K562 (cell line): ENCODE results near the gene BIRC5. TPM values are rescaled to one million over a fixed set of nuclear protein-coding genes. Genes with fewer than 3 reads are reported as not detected.

ENCODE experiments used
- ATAC-seq: fragments of 200-7000 bp; cut with Tn5 transposase; 3 replicates; pipeline ENCODE4 v1.9.1; 2020; ENCODE audit warnings: moderate library complexity
- BruUV-seq: library from RNA; stranded (reverse); fragments of 400-500 nt; replicated peaks from 2 replicates; lab custom pipeline; 2021; lab: Mats Ljungman, UMichigan
- CTCF ChIA-PET: fragments of 300-600 bp; formaldehyde crosslinking; extraction: SDS; loops from one replicate; lab custom pipeline; 2021; ENCODE audit warnings: low intra/inter-chr PET ratio; lab: Yijun Ruan, JAX
- POLR2A ChIA-PET: fragments of 300-600, 350-650 bp; sonication (Branson Sonifier 250); formaldehyde crosslinking; extraction: SDS; loops from one replicate; lab custom pipeline; 2021; ENCODE audit warnings: antibody characterized with exemption, inconsistent platforms; lab: Yijun Ruan, JAX
- DNase-seq, 4 experiments: peaks; one replicate each; pipeline versions ENCODE4 v3.0.0 to v3.0.0-alpha.2; 2011 to 2018; ENCODE audit warnings: low spot score in 3 of 4, mixed read lengths in 3 of 4; ENCODE audit errors: extremely low read depth in 1 of 4
- FAIRE-seq: peaks from 2 replicates; lab custom pipeline; 2011; peaks lifted over from hg19 to GRCh38; lab: Jason Lieb, UNC
- H2AFZ ChIP-seq: 2 replicates; pipeline ENCODE4 v1.6.0; 2011; ENCODE audit warnings: low read depth, low read length, control low read depth, inconsistent platforms
- H3K27ac ChIP-seq: fragments of 200-600 bp; 3 replicates; pipeline ENCODE4 v1.8.0; 2011; ENCODE audit warnings: low read depth, mild to moderate bottlenecking, control low read depth, inconsistent platforms, low read length, moderate library complexity, mixed read lengths; ENCODE audit errors: extremely low read depth
- H3K27me3 ChIP-seq, 2 experiments: fragments of 300-600 bp in 1 of 2; 2 replicates in 1 of 2; 3 replicates in 1 of 2; pipeline versions ENCODE4 v1.6.0 to v1.8.0; 2011; ENCODE audit warnings: inconsistent platforms in 2 of 2, low read length in 2 of 2, mild to moderate bottlenecking in 1 of 2, mixed read lengths in 1 of 2, moderate library complexity in 1 of 2; ENCODE audit not compliant: control insufficient read depth in 2 of 2, insufficient read depth in 2 of 2
- H3K36me3 ChIP-seq: fragments of 300-600 bp; 3 replicates; pipeline ENCODE4 v1.8.0; 2011; ENCODE audit warnings: mild to moderate bottlenecking, low read length, inconsistent platforms; ENCODE audit not compliant: control insufficient read depth, insufficient read depth
- H3K4me1 ChIP-seq, 2 experiments: fragments of 200-600 bp in 1 of 2; replicated peaks in 1 of 2; 2 replicates in 1 of 2; 3 replicates in 1 of 2; pipeline versions ENCODE4 v1.5.1 to v1.8.0; 2011; ENCODE audit warnings: inconsistent platforms in 2 of 2, low read length in 2 of 2, mild to moderate bottlenecking in 1 of 2, mixed read lengths in 1 of 2, moderate library complexity in 1 of 2; ENCODE audit not compliant: control insufficient read depth in 2 of 2, insufficient read depth in 2 of 2
- H3K4me2 ChIP-seq: 2 replicates; pipeline ENCODE4 v1.6.1; 2011; ENCODE audit warnings: low read length, control low read depth, inconsistent platforms, mixed read lengths; ENCODE audit not compliant: insufficient read depth
- H3K4me3 ChIP-seq: fragments of 200-600 bp; sonication (generic), shearing (Covaris generic); 2 replicates; pipeline ENCODE4 v1.5.1; 2016; ENCODE audit warnings: control low read depth, inconsistent platforms
- H3K79me2 ChIP-seq: fragments of 200-600 bp; 3 replicates; pipeline ENCODE4 v1.8.0; 2011; ENCODE audit warnings: low read length, inconsistent platforms; ENCODE audit not compliant: control insufficient read depth, insufficient read depth
- H3K9ac ChIP-seq, 2 experiments: 2 replicates each; pipeline versions ENCODE4 v1.6.0 to v1.6.1; 2011; ENCODE audit warnings: low read depth in 2 of 2, low read length in 2 of 2, control low read depth in 1 of 2, inconsistent platforms in 1 of 2, mild to moderate bottlenecking in 1 of 2, mixed read lengths in 1 of 2; ENCODE audit not compliant: insufficient read depth in 1 of 2
- H3K9me1 ChIP-seq: one replicate; pipeline ENCODE4 v1.6.0; 2011; ENCODE audit warnings: inconsistent platforms, mild to moderate bottlenecking, low read length, moderate library complexity; ENCODE audit not compliant: control insufficient read depth, insufficient read depth
- H3K9me3 ChIP-seq: replicated peaks from 2 replicates; pipeline ENCODE4 v1.5.1; 2011; ENCODE audit warnings: low read depth, low read length, inconsistent platforms; ENCODE audit not compliant: control insufficient read depth, insufficient read depth
- H4K20me1 ChIP-seq: replicated peaks from 2 replicates; pipeline ENCODE4 v1.6.1; 2011; ENCODE audit warnings: low read length, inconsistent platforms, mixed read lengths; ENCODE audit not compliant: control insufficient read depth, insufficient read depth
- BRF1 ChIP-seq: IDR thresholded peaks from 3 replicates; pipeline ENCODE4 v1.6.1; 2011; ENCODE audit warnings: borderline replicate concordance, mild to moderate bottlenecking; ENCODE audit not compliant: insufficient read length; ENCODE audit errors: extremely low read depth
- EGR1 ChIP-seq: fragments of 450-650 bp; conservative IDR thresholded peaks from 2 replicates; pipeline ENCODE4 v1.6.1; 2017; ENCODE audit warnings: mild to moderate bottlenecking
- KDM1A ChIP-seq, 2 experiments: fragments of 450-650 bp; IDR thresholded peaks; 2 replicates each; pipeline ENCODE4 v1.6.1; 2016; ENCODE audit warnings: mild to moderate bottlenecking in 2 of 2
- MAFF ChIP-seq: IDR thresholded peaks from 2 replicates; pipeline ENCODE4 v1.6.1; 2012; ENCODE audit warnings: low read length, improper control_type of control experiment
- OTX1 ChIP-seq: fragments of 450-650 bp; formaldehyde crosslinking; IDR thresholded peaks from 2 replicates; pipeline ENCODE4 v1.4.0; 2022; ENCODE audit warnings: mild to moderate bottlenecking
- ZNF316 ChIP-seq: fragments of 450-650 bp; IDR thresholded peaks from 2 replicates; pipeline ENCODE4 v1.6.1; 2016
- WGBS: fragments of 100-300 bp; shearing (Covaris generic); methylation state at CpG from one replicate; pipeline ENCODE4 v1.1.6; 2016; ENCODE audit warnings: low coverage, mixed read lengths; ENCODE audit not compliant: insufficient coverage; ENCODE audit errors: missing lambda C conversion rate; 5-methylcytosine and 5-hydroxymethylcytosine counted together
- in situ Hi-C: fragments of 300-500 bp; cut with MboI; formaldehyde crosslinking; loops from 4 replicates; pipeline ENCODE4 v1.15.0; 2018; ENCODE audit warnings: inconsistent platforms, mixed read lengths
- intact Hi-C: fragments of 100-400 bp; cut with micrococcal nuclease; formaldehyde crosslinking; loops from 2 replicates; pipeline ENCODE4 v1.14.2; 2022
- polyA plus RNA-seq, 8 experiments: library from polyadenylated mRNA; depleted of rRNA in 4 of 8; stranded (reverse) in 5 of 8; unstranded in 3 of 8; fragments of >200 nt; fragmentation: Nextera tagmentation in 2 of 8; fragmentation: Illumina TruSeq in 1 of 8; extraction: Ambion mirVana in 2 of 8; extraction: Trizol in 1 of 8; gene quantifications; 2 replicates each; pipeline versions ENCODE4 v1.2.1 to v1.2.3, GENCODE V29; 2011 to 2014; ENCODE audit warnings: inconsistent platforms in 1 of 8, missing spikeins in 1 of 8
- total RNA-seq, 7 experiments: library from RNA; depleted of rRNA in 6 of 7; stranded (reverse); fragments of >200 nt in 6 of 7; fragmentation: Illumina TruSeq in 2 of 7; extraction: Trizol in 2 of 7; gene quantifications; 2 replicates each; pipeline versions ENCODE4 v1.2.1 to v1.2.3, GENCODE V29; 2011 to 2021; ENCODE audit warnings: low replicate concordance in 1 of 7
- TF ChIP-seq, protein P1 (sequence below): IDR thresholded peaks from 3 replicates; pipeline ENCODE4 v1.6.1; 2011; ENCODE audit warnings: borderline replicate concordance, mild to moderate bottlenecking, moderate library complexity; ENCODE audit not compliant: insufficient read length; ENCODE audit errors: extremely low read depth
- TF ChIP-seq, protein P2 (sequence below): fragments of 450-650 bp; IDR thresholded peaks from 2 replicates; pipeline ENCODE4 v1.6.1; 2016; ENCODE audit warnings: low read depth
- TF ChIP-seq, protein P3 (sequence below): fragments of 250-450 bp; sonication (Bioruptor Pico); IDR thresholded peaks from 2 replicates; pipeline ENCODE4 v1.4.0; 2020; ENCODE audit warnings: mild to moderate bottlenecking, moderate library complexity, borderline replicate concordance

Gene BIRC5
- total and polyA plus RNA-seq, 9 of the 15 experiments (the other 6 are each of a cell fraction or from before 2014, with no cell fraction given): 64.4 to 140 (median 101) TPM

DNA sequence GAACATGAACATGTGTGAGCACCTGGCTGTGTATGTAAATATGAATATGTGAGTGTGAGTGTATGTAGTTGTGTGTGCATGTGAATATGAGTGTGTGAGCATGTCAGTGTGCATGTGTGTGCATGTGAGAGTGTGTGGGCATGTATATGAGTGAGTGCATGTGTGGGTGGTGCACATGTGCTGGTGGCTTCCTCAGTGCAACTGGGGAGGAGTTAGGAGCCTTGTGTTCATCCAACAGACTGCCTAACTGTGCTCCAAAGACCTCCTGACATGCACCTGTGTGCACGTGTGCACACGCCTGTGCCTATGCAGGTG lies 18.8 kb downstream of the BIRC5 start:
- ChIA-PET CTCF (no interaction called here), POLR2A (interaction anchor here (1.6 kb wide), 1 partner anchor 14 kb away, joined by 3 read pairs; no protein-coding TSS in a partner anchor)
- peak; percentile 45; the same call in 1 of the 2 replicates for TF ChIP-seq EGR1
- TF ChIP-seq BRF1: no peak
- no peak for TF ChIP-seq MAFF
- TF ChIP-seq OTX1 (CRISPR knock-in tag): no peak
- TF ChIP-seq, protein P1, sequence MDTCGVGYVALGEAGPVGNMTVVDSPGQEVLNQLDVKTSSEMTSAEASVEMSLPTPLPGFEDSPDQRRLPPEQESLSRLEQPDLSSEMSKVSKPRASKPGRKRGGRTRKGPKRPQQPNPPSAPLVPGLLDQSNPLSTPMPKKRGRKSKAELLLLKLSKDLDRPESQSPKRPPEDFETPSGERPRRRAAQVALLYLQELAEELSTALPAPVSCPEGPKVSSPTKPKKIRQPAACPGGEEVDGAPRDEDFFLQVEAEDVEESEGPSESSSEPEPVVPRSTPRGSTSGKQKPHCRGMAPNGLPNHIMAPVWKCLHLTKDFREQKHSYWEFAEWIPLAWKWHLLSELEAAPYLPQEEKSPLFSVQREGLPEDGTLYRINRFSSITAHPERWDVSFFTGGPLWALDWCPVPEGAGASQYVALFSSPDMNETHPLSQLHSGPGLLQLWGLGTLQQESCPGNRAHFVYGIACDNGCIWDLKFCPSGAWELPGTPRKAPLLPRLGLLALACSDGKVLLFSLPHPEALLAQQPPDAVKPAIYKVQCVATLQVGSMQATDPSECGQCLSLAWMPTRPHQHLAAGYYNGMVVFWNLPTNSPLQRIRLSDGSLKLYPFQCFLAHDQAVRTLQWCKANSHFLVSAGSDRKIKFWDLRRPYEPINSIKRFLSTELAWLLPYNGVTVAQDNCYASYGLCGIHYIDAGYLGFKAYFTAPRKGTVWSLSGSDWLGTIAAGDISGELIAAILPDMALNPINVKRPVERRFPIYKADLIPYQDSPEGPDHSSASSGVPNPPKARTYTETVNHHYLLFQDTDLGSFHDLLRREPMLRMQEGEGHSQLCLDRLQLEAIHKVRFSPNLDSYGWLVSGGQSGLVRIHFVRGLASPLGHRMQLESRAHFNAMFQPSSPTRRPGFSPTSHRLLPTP: no peak
- TF ChIP-seq, protein P2, sequence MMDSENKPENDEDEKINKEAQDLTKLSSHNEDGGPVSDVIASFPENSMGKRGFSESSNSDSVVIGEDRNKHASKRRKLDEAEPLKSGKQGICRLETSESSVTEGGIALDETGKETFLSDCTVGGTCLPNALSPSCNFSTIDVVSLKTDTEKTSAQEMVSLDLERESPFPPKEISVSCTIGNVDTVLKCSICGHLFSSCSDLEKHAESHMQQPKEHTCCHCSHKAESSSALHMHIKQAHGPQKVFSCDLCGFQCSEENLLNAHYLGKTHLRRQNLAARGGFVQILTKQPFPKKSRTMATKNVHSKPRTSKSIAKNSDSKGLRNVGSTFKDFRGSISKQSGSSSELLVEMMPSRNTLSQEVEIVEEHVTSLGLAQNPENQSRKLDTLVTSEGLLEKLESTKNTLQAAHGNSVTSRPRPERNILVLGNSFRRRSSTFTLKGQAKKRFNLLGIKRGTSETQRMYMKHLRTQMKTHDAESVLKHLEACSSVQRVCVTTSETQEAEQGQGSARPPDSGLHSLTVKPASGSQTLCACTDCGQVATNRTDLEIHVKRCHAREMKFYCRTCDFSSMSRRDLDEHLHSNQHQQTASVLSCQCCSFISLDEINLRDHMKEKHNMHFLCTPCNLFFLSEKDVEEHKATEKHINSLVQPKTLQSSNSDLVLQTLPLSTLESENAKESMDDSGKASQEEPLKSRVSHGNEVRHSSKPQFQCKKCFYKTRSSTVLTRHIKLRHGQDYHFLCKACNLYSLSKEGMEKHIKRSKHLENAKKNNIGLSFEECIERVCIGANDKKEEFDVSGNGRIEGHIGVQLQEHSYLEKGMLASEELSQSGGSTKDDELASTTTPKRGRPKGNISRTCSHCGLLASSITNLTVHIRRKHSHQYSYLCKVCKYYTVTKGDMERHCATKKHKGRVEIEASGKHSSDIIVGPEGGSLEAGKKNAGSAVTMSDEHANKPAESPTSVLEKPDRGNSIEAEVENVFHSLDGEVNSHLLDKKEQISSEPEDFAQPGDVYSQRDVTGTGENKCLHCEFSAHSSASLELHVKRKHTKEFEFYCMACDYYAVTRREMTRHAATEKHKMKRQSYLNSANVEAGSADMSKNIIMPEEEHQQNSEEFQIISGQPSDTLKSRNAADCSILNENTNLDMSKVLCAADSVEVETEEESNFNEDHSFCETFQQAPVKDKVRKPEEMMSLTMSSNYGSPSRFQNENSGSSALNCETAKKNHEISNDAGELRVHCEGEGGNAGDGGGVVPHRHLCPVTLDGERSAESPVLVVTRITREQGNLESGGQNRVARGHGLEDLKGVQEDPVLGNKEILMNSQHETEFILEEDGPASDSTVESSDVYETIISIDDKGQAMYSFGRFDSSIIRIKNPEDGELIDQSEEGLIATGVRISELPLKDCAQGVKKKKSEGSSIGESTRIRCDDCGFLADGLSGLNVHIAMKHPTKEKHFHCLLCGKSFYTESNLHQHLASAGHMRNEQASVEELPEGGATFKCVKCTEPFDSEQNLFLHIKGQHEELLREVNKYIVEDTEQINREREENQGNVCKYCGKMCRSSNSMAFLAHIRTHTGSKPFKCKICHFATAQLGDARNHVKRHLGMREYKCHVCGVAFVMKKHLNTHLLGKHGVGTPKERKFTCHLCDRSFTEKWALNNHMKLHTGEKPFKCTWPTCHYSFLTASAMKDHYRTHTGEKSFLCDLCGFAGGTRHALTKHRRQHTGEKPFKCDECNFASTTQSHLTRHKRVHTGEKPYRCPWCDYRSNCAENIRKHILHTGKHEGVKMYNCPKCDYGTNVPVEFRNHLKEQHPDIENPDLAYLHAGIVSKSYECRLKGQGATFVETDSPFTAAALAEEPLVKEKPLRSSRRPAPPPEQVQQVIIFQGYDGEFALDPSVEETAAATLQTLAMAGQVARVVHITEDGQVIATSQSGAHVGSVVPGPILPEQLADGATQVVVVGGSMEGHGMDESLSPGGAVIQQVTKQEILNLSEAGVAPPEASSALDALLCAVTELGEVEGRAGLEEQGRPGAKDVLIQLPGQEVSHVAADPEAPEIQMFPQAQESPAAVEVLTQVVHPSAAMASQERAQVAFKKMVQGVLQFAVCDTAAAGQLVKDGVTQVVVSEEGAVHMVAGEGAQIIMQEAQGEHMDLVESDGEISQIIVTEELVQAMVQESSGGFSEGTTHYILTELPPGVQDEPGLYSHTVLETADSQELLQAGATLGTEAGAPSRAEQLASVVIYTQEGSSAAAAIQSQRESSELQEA: no peak
- TF ChIP-seq, protein P3, sequence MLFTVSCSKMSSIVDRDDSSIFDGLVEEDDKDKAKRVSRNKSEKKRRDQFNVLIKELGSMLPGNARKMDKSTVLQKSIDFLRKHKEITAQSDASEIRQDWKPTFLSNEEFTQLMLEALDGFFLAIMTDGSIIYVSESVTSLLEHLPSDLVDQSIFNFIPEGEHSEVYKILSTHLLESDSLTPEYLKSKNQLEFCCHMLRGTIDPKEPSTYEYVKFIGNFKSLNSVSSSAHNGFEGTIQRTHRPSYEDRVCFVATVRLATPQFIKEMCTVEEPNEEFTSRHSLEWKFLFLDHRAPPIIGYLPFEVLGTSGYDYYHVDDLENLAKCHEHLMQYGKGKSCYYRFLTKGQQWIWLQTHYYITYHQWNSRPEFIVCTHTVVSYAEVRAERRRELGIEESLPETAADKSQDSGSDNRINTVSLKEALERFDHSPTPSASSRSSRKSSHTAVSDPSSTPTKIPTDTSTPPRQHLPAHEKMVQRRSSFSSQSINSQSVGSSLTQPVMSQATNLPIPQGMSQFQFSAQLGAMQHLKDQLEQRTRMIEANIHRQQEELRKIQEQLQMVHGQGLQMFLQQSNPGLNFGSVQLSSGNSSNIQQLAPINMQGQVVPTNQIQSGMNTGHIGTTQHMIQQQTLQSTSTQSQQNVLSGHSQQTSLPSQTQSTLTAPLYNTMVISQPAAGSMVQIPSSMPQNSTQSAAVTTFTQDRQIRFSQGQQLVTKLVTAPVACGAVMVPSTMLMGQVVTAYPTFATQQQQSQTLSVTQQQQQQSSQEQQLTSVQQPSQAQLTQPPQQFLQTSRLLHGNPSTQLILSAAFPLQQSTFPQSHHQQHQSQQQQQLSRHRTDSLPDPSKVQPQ (CRISPR knock-in tag): no peak
- no peak for TF ChIP-seq ZNF316
- 0 out of 4 replicates have a peak, but pooled peaks of 1 of the 2 experiments have one; percentile 21 for TF ChIP-seq KDM1A (IDR thresholded peaks at IDR 0.05)

More for the DNA sequence above, 18.8 kb downstream of the BIRC5 start:
- Histone ChIP-seq H4K20me1 (no peaks in the 10 kb centered on the region), H2AFZ (no peak overlapping the region), H3K36me3 (no peaks in the 10 kb centered on the region), H3K79me2 (no peaks in the 10 kb centered on the region), H3K4me1 (peaks cover 0 to 45% of the 10 kb centered on the region in 2 experiments; a peak in 2 of 5 replicates), H3K9ac (no peak overlapping the region), H3K4me3 (no peak overlapping the region), H3K4me2 (no peak overlapping the region), H3K27me3 (no peaks in the 10 kb centered on the region), H3K27ac (no peak overlapping the region), H3K9me1 (no peaks in the 10 kb centered on the region), H3K9me3 (no peaks in the 10 kb centered on the region)
- FAIRE-seq (no peak), DNase-seq (no peak), ATAC-seq (no peak)
- BruUV-seq: no TSS peak
- whole genome bisulfite sequencing: 29% methylated on average over 2 of the region's 2 CpGs
- in situ Hi-C loops (no loop called here), intact Hi-C loops (no loop called here)
